GM19468 (cell line): ENCODE data around the gene ZNF205.

Experiments
- ATAC-seq: cut with Tn5 transposase; IDR thresholded peaks from one replicate; pipeline ENCODE4 v1.9.1; 2021; ENCODE audit warnings: mild to moderate bottlenecking, moderate library complexity, moderate number of reproducible peaks; ENCODE audit not compliant: unreplicated experiment; ENCODE audit errors: extremely low read depth

The ZNF205 gene

DNA sequence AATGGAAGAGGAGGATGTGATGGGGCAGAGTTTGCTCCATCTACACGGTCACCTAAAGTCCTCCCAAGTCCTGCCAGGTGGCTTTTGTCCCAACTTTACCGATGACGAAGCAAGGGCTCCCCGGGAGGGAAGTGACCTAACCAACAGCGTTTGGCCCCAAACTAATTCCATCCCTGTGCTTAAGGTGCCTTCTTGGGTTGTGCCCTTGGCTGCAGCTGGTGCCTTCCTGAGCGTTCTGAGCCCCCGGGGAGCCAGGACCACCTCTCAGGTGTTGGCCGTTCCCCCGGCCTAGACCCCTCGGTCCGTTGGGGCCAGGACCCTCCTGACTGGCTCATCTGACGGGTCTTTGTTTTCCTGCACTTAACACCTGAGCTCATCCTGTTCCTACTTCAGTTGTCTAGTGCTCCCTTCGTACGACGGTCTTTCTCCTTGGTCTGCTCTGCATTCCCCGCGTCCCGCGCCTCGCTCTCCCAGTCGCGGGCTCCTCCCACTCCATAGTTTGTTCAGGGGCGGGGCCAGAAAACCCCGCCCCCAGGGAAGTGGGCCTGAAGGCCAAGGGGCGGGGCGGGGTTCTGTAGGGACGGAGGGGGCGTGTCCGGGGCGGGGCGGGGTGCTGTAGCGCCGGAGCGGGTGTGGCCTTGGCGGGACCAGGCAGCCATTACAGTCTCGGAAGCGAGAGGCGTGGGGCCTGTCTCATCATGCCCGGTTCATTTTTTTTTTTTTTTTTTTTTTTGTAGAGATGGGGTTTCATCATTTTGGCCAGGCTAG, 12.5 kb upstream of the ZNF205 start:
- ATAC-seq, result peak; percentile 35

GRCh38 chr16:3101018-3101840, 11.2 kb upstream of the ZNF205 start:
- ATAC-seq, result no peak

GRCh38 chr16:3101841-3102470, 10.4 kb upstream of the ZNF205 start:
- no peak for ATAC-seq

- peak; percentile 48 for ATAC-seq
Observed at GRCh38 chr16:3106205-3106928, 6.0 kb upstream of the ZNF205 start.

DNA sequence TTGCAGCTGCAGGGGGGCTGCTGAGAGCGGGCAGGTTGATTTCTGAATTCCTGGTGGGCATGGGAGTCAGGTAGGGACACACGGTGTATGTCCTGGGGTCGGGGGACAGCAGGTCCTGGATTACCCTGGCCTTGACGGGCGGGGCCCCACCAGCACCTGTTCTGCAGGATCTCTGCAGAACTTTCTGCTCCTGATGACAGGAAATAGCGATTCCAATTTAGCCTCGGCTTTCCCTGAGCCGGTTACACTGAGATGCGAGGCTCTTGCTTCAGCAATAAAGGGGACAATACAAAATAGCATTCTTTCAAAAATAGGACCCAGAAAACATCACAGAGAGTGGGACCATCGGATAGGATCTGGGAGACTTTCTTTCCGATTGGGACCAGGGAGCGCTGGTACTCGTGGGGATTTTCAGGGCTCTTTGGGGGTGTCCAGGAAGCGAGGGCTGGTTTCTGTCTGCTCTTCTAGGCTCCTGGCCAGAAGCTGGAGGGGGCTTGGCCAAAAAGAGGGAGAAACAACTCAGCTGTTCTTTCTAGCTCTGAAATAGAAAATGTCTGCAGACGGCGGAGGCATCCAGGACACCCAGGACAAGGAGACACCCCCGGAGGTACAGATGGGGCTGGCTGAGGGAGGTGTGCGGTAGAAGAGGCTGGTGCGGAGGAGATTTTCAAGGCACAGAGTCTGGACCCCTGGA, 642 bp downstream of the ZNF205 start:
- ATAC-seq, result no peak

DNA sequence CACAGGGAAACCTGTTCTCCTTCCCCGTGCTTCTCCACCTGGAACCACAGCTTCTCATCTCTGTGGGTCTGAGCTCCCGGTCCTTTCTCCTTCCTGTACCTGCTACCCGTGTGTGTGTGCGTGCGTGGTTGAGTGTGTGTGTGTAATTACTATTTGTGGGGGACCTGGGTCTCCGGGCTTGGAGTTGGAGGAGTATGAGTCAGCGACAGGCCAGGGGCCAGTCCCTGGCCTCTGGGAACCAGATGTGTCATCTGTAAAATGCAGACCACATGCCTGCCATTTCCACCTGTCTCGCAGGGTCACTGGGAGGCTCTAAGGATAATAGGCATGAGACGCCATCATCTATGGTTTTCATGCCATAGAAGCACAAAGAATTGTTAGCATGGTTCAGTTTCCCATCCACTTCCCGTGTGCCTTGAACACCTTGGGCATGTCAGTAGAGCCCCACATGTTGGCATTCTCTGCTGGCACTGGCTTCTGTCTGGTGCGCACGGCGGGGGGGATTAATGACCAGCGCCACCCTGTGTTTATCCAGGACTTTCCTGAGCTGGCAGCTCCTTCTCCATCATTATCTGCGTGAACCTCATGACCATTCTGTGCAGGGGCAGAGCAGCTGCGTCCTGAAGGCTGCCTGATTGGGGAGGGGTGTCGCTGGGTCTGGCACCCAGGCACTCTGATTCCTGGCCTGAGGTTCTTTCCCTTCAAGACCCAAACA, 1.5 kb downstream of the ZNF205 start:
- ATAC-seq, result no peak

GRCh38 chr16:3115003-3115402, 2.6 kb downstream of the ZNF205 start:
- ATAC-seq, result no peak

GRCh38 chr16:3115561-3115960, 3.2 kb downstream of the ZNF205 start:
- ATAC-seq, result no peak

- ATAC-seq, result no peak
Observed at GRCh38 chr16:3118204-3118790, 5.9 kb downstream of the ZNF205 start.

- no peak for ATAC-seq
Observed at GRCh38 chr16:3118846-3119245, 6.5 kb downstream of the ZNF205 start.

DNA sequence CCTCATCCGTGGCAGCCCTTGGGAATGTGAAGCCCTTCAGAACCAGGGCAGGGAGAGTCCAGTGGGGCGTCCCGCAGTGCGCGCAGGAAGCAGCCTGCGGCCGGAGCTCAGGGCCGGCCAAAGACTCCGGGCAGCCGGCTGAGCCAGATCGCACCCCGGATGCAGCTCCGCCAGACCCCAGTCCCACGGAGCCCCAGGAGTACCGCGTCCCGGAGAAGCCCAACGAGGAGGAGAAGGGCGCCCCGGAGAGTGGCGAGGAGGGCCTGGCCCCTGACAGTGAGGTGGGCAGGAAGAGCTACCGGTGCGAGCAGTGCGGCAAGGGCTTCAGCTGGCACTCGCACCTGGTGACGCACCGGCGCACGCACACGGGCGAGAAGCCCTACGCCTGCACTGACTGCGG, 6.9 kb downstream of the ZNF205 start:
- ATAC-seq, result no peak

DNA sequence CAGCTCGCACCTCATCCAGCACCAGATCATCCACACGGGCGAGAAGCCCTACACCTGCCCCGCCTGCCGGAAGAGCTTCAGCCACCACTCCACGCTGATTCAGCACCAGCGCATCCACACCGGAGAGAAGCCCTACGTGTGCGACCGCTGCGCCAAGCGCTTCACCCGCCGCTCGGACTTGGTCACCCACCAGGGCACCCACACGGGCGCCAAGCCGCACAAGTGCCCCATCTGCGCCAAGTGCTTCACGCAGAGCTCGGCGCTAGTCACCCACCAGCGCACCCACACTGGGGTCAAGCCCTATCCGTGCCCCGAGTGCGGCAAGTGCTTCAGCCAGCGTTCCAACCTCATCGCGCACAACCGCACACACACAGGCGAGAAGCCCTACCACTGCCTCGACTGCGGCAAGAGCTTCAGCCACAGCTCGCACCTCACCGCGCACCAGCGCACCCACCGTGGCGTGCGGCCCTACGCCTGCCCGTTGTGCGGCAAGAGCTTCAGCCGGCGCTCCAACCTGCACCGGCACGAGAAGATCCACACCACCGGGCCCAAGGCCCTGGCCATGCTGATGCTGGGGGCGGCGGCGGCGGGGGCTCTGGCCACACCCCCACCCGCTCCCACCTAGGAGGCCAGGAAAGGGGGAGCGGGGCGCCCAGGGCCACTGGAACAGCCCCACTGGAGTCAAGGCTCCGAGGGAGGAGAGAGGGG, 7.5 kb downstream of the ZNF205 start:
- ATAC-seq, result no peak

GRCh38 chr16:3120435-3120834, 8.0 kb downstream of the ZNF205 start:
- ATAC-seq, result no peak

GRCh38 chr16:3121851-3122467, 9.6 kb downstream of the ZNF205 start:
- no peak for ATAC-seq

- ATAC-seq, result no peak
Observed at GRCh38 chr16:3122926-3123570, 10.7 kb downstream of the ZNF205 start.

DNA sequence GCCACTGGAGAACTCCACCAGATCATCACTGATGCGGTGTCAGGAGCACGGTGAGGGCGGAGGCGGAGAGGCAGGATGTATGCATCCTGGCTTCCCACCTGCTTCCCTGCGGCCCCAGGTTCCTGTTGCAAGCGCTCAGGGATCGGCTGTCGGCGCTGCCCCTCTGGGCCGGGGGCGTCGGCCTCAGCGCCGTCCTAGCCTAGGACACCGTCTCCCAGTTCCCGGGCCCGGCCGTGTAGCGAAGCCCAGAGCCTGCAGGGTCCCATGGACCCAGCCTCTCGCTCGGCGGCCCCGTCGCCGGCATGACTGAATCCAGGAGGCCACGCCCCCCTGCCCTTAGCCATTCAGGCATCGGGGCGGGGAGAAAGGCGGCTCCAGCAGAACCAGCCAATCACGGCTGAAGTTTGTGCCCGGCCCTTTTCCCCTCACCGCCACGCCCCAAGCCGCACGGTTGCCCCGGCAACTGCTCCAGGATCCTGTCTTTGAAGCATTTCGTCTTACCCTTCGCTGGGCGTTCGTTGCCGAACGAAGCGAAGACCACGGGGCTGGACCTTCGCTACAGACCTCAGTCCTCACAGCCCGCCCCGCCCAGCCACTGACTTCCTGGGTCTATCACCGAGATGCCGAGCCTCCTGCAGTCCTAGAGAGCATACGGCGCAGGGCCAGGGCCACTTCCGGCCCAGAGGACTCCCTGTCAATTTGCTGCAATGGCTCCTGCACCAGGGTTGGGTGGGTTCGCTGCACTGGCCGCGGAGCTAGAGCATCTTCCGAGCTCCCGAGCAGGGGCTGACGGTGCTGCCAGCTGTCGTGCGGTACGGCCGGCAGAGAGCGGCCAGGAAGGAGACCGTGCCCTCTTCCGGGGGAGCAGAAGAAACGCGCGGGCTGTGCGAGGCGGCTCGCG, 11.8 kb downstream of the ZNF205 start:
- ATAC-seq, result peak; percentile 57
